Stimulated activated CD4-positive, alpha-beta T cell treated with anti-CD3 and anti-CD28 coated beads, TNF-alpha, amount 100 ng/mL, for 24 hours (primary cell): ENCODE results near the gene RIF1.

Source experiments
- DNase-seq, 3 experiments: peaks; one replicate each; pipeline ENCODE4 v3.0.0-alpha.2; 2020; ENCODE audit warnings: low read depth in 3 of 3

RIF1 gene

GRCh38 chr2:151522556-151522955 is 112.9 kb downstream of the RIF1 start:
- DNase-seq = no peak

GRCh38 chr2:151523850-151524249 is 114.1 kb downstream of the RIF1 start:
- no peak for DNase-seq

GRCh38 chr2:151525821-151526373 is 116.2 kb downstream of the RIF1 start:
- DNase-seq = no peak

GRCh38 chr2:151526572-151527090 is 116.9 kb downstream of the RIF1 start:
- no peak for DNase-seq
